HCT116 (cell line): ENCODE results near the gene CTNND2. TPM values are rescaled to one million over a fixed set of nuclear protein-coding genes. Genes with fewer than 3 reads are reported as not detected.

Experiments
- ATAC-seq: fragments of 200-7000 bp; cut with Tn5 transposase; 2 replicates; pipeline ENCODE4 v1.9.1; 2020; ENCODE audit warnings: mild to moderate bottlenecking, moderate library complexity
- BruUV-seq: library from RNA; stranded (reverse); fragments of 400-500 nt; replicated peaks from 2 replicates; lab custom pipeline; 2021; lab: Mats Ljungman, UMichigan
- CTCF ChIA-PET: fragments of 300-600 bp; sonication (Branson Sonifier 250); formaldehyde crosslinking; loops from one replicate; lab custom pipeline; 2021; ENCODE audit warnings: antibody characterized with exemption; lab: Charles Lee
- POLR2A ChIA-PET: fragments of 300-600, 350-600 bp; sonication (Branson Sonifier 250); formaldehyde crosslinking; loops from one replicate; lab custom pipeline; 2021; ENCODE audit warnings: antibody characterized with exemption; lab: Charles Lee
- RAD21 ChIA-PET, 2 experiments: fragments of 300-600 bp; sonication (Branson Sonifier 250); formaldehyde crosslinking; loops; one replicate each; lab custom pipeline; 2023; ENCODE audit warnings: low total read pairs in 2 of 2; ENCODE audit not compliant: uncharacterized antibody in 2 of 2, unreplicated experiment in 2 of 2, low non-redundant PET in 1 of 2; lab: Charles Lee
- DNase-seq: peaks from one replicate; pipeline ENCODE4 v3.0.0-alpha.2; 2010; ENCODE audit warnings: low read depth, low spot score
- H2AFZ ChIP-seq: fragments of 200-600 bp; shearing (Covaris generic), sonication (generic); 2 replicates; pipeline ENCODE4 v1.6.1; 2017; ENCODE audit warnings: low read depth, mixed run types, mixed read lengths, antibody characterized with exemption, low read length; ENCODE audit not compliant: poor library complexity, severe bottlenecking
- H3K27ac ChIP-seq: 2 replicates; pipeline ENCODE4 v1.5.1; 2012; ENCODE audit warnings: low read depth, low read length
- H3K27me3 ChIP-seq: fragments of 200-600 bp; sonication (generic); 2 replicates; pipeline ENCODE4 v1.6.1; 2016; ENCODE audit warnings: mixed run types, low read length, mixed read lengths; ENCODE audit not compliant: insufficient read depth
- H3K36me3 ChIP-seq, 2 experiments: fragments of 200-500 bp in 1 of 2; fragments of 200-600 bp in 1 of 2; sonication (Bioruptor generic) in 1 of 2; sonication (generic) in 1 of 2; 2 replicates each; pipeline versions ENCODE4 v1.5.1 to v1.6.1; 2014 to 2016; ENCODE audit warnings: low read length in 2 of 2, inconsistent platforms in 1 of 2, mixed read lengths in 1 of 2, mixed run types in 1 of 2; ENCODE audit not compliant: insufficient read depth in 2 of 2, control insufficient read depth in 1 of 2
- H3K4me1 ChIP-seq, 2 experiments: fragments of 200-600 bp in 1 of 2; sonication (generic) in 1 of 2; 2 replicates each; pipeline versions ENCODE4 v1.5.1 to v1.6.1; 2012 to 2017; ENCODE audit warnings: low read length in 2 of 2, inconsistent platforms in 1 of 2, mild to moderate bottlenecking in 1 of 2, mixed read lengths in 1 of 2, mixed run types in 1 of 2, moderate library complexity in 1 of 2; ENCODE audit not compliant: insufficient read depth in 2 of 2, control insufficient read depth in 1 of 2
- H3K4me2 ChIP-seq: fragments of 200-600 bp; sonication (generic); 2 replicates; pipeline ENCODE4 v1.6.1; 2017; ENCODE audit warnings: mixed run types, low read length, mixed read lengths
- H3K4me3 ChIP-seq, 2 experiments: fragments of 200-600 bp in 1 of 2; sonication (generic) in 1 of 2; replicated peaks in 1 of 2; 2 replicates each; pipeline ENCODE4 v1.5.1; 2011 to 2016; ENCODE audit warnings: low read length in 2 of 2, control low read depth in 1 of 2, low read depth in 1 of 2, mild to moderate bottlenecking in 1 of 2, mixed read lengths in 1 of 2, mixed run types in 1 of 2
- H3K79me2 ChIP-seq: fragments of 200-600 bp; sonication (generic); 2 replicates; pipeline ENCODE4 v1.6.1; 2017; ENCODE audit warnings: mild to moderate bottlenecking, mixed run types, low read length, moderate library complexity, mixed read lengths; ENCODE audit not compliant: insufficient read depth
- H3K9ac ChIP-seq: fragments of 200-600 bp; sonication (generic); 2 replicates; pipeline ENCODE4 v1.6.1; 2016; ENCODE audit warnings: low read length, mixed read lengths
- H3K9me2 ChIP-seq: fragments of 200-600 bp; sonication (generic), shearing (Covaris generic); 2 replicates; pipeline ENCODE4 v1.6.1; 2017; ENCODE audit warnings: mixed run types, mild to moderate bottlenecking, moderate library complexity; ENCODE audit not compliant: insufficient read depth
- H3K9me3 ChIP-seq, 2 experiments: fragments of 200-500 bp in 1 of 2; fragments of 200-600 bp in 1 of 2; sonication (Bioruptor generic) in 1 of 2; sonication (generic) in 1 of 2; 2 replicates each; pipeline ENCODE4 v1.6.1; 2014 to 2017; ENCODE audit warnings: low read length in 2 of 2, mixed read lengths in 2 of 2, inconsistent platforms in 1 of 2, low read depth in 1 of 2, mild to moderate bottlenecking in 1 of 2, mixed run types in 1 of 2, moderate library complexity in 1 of 2; ENCODE audit not compliant: control insufficient read depth in 1 of 2, insufficient read depth in 1 of 2
- H4K20me1 ChIP-seq: fragments of 200-600 bp; sonication (generic), shearing (Covaris generic); 2 replicates; pipeline ENCODE4 v1.6.1; 2017; ENCODE audit warnings: mixed run types, mild to moderate bottlenecking, moderate library complexity; ENCODE audit not compliant: insufficient read depth
- ATF3 ChIP-seq: IDR thresholded peaks from 2 replicates; pipeline ENCODE4 v1.6.1; 2012
- CEBPB ChIP-seq: IDR thresholded peaks from 2 replicates; pipeline ENCODE4 v1.6.1; 2012; ENCODE audit warnings: low read depth
- CTCF ChIP-seq, 3 experiments: fragments of 200-600 bp in 1 of 3; sonication (generic) in 1 of 3; IDR thresholded peaks in 2 of 3; conservative IDR thresholded peaks in 1 of 3; 2 replicates each; pipeline ENCODE4 v1.5.1; 2012 to 2017; ENCODE audit warnings: low read depth in 2 of 3, low read length in 2 of 3, antibody characterized with exemption in 1 of 3, borderline replicate concordance in 1 of 3, control low read depth in 1 of 3, mild to moderate bottlenecking in 1 of 3, mixed read lengths in 1 of 3, mixed run types in 1 of 3, moderate library complexity in 1 of 3; ENCODE audit not compliant: insufficient read depth in 1 of 3
- EGR1 ChIP-seq: IDR thresholded peaks from 2 replicates; pipeline ENCODE4 v1.6.1; 2012; ENCODE audit warnings: low read depth
- ELF1 ChIP-seq: IDR thresholded peaks from 2 replicates; pipeline ENCODE4 v1.6.1; 2012; ENCODE audit warnings: low read depth, borderline replicate concordance
- FOSL1 ChIP-seq: IDR thresholded peaks from 2 replicates; pipeline ENCODE4 v1.6.1; 2012; ENCODE audit warnings: low read depth
- MAX ChIP-seq: IDR thresholded peaks from 2 replicates; pipeline ENCODE4 v1.6.1; 2012
- POLR2A ChIP-seq: IDR thresholded peaks from 2 replicates; pipeline ENCODE4 v1.7.0; 2011; ENCODE audit warnings: borderline replicate concordance; ENCODE audit not compliant: insufficient read depth, insufficient read length; ENCODE audit errors: extremely low read depth
- POLR2AphosphoS5 ChIP-seq: IDR thresholded peaks from 2 replicates; pipeline ENCODE4 v1.6.1; 2011; ENCODE audit warnings: mild to moderate bottlenecking, low read depth, low read length, moderate library complexity
- REST ChIP-seq: IDR thresholded peaks from 2 replicates; pipeline ENCODE4 v1.6.1; 2012; ENCODE audit warnings: low read depth
- SIN3A ChIP-seq: IDR thresholded peaks from 2 replicates; pipeline ENCODE4 v1.6.1; 2012; ENCODE audit warnings: low read depth
- SP1 ChIP-seq: IDR thresholded peaks from 2 replicates; pipeline ENCODE4 v1.6.1; 2012; ENCODE audit warnings: low read depth
- SRF ChIP-seq: IDR thresholded peaks from 2 replicates; pipeline ENCODE4 v1.6.1; 2012; ENCODE audit warnings: low read depth
- TCF7L2 ChIP-seq: IDR thresholded peaks from 2 replicates; pipeline ENCODE4 v1.7.0; 2011; ENCODE audit warnings: borderline replicate concordance, inconsistent platforms; ENCODE audit not compliant: insufficient read depth, insufficient read length; ENCODE audit errors: extremely low read depth
- YY1 ChIP-seq: IDR thresholded peaks from 2 replicates; pipeline ENCODE4 v1.6.1; 2011; ENCODE audit warnings: low read length, low read depth, moderate library complexity, mild to moderate bottlenecking; ENCODE audit not compliant: insufficient replicate concordance; ENCODE audit errors: extremely low read depth
- ZBTB33 ChIP-seq: IDR thresholded peaks from 2 replicates; pipeline ENCODE4 v1.6.1; 2011; ENCODE audit warnings: mild to moderate bottlenecking, low read length, moderate library complexity; ENCODE audit not compliant: insufficient replicate concordance; ENCODE audit errors: extremely low read depth
- ZNF274 ChIP-seq: fragments of 200-500 bp; sonication (Bioruptor generic); IDR thresholded peaks from 2 replicates; pipeline ENCODE4 v1.6.1; 2014; ENCODE audit warnings: mild to moderate bottlenecking, low read depth, low read length, inconsistent platforms
- intact Hi-C: fragments of 100-400 bp; cut with micrococcal nuclease; formaldehyde crosslinking; loops from 2 replicates; pipeline ENCODE4 v1.10.0; 2022
- total RNA-seq: library from RNA; stranded (reverse); gene quantifications from one replicate; pipeline ENCODE4 v1.2.1, GENCODE V29; 2021; ENCODE audit not compliant: unreplicated experiment

The CTNND2 gene
- total RNA-seq, 1 experiment from 2014 or later, result not detected

- no peak for TF ChIP-seq CTCF (IDR thresholded peaks at IDR 0.05 in 2 of 3, conservative IDR thresholded peaks at IDR 0.05 in 1 of 3; ENCODE audit: borderline replicate concordance in 1 of 3, insufficient read depth in 1 of 3, low read depth in 2 of 3, low read length in 2 of 3)
- no peak for TF ChIP-seq CEBPB
- TF ChIP-seq SP1, result no peak
- TF ChIP-seq ELF1, result no peak
- no peak for TF ChIP-seq EGR1
- no peak for TF ChIP-seq MAX
- no peak for TF ChIP-seq SIN3A
Measured at GRCh38 chr5:11681796-11682195, 222.4 kb downstream of the CTNND2 start (continued).

GRCh38 chr5:11679676-11680075 lies 224.6 kb downstream of the CTNND2 start:
- H4K20me1 ChIP-seq, result no peaks in the 10 kb centered on the region
- no peak overlapping the region for H3K4me2 ChIP-seq
- peaks cover 7 to 27% of the 10 kb centered on the region in 2 experiments; a peak in 2 of 4 replicates for H3K9me3 ChIP-seq
- no peak for ATAC-seq
- H3K27ac ChIP-seq, result no peak overlapping the region
- no peaks in the 10 kb centered on the region for H3K27me3 ChIP-seq
- no TSS peak for BruUV-seq
- H3K36me3 ChIP-seq, result no peaks in the 10 kb centered on the region
- no peaks in the 10 kb centered on the region for H3K79me2 ChIP-seq
- intact Hi-C loops, result no loop called here
- no peaks in the 10 kb centered on the region for H3K9me2 ChIP-seq
- ChIA-PET POLR2A (no interaction called here), CTCF (no interaction called here), RAD21 (no interaction called here)
- no peaks in the 10 kb centered on the region for H3K4me1 ChIP-seq
- no peak overlapping the region for H3K9ac ChIP-seq
- H3K4me3 ChIP-seq, result no peak overlapping the region
- no peak overlapping the region for H2AFZ ChIP-seq
- DNase-seq, result no peak
- no peak for TF ChIP-seq ZNF274
- no peak for TF ChIP-seq SIN3A
- no peak for TF ChIP-seq MAX
- TF ChIP-seq FOSL1, result no peak
- TF ChIP-seq ATF3, result no peak
- no peak for TF ChIP-seq REST
- no peak for TF ChIP-seq EGR1
- no peak for TF ChIP-seq POLR2A
- no peak for TF ChIP-seq SP1
- no peak for TF ChIP-seq ELF1
- no peak for TF ChIP-seq TCF7L2
- TF ChIP-seq ZBTB33, result no peak
- TF ChIP-seq POLR2AphosphoS5, result no peak
- no peak for TF ChIP-seq YY1
- TF ChIP-seq SRF, result no peak
